ENCODE results near the gene PDGFA.

PDGFA gene

GRCh38 chr7:497346-497745, 22.3 kb downstream of the PDGFA start:
- TF ChIP-seq, protein P1, sequence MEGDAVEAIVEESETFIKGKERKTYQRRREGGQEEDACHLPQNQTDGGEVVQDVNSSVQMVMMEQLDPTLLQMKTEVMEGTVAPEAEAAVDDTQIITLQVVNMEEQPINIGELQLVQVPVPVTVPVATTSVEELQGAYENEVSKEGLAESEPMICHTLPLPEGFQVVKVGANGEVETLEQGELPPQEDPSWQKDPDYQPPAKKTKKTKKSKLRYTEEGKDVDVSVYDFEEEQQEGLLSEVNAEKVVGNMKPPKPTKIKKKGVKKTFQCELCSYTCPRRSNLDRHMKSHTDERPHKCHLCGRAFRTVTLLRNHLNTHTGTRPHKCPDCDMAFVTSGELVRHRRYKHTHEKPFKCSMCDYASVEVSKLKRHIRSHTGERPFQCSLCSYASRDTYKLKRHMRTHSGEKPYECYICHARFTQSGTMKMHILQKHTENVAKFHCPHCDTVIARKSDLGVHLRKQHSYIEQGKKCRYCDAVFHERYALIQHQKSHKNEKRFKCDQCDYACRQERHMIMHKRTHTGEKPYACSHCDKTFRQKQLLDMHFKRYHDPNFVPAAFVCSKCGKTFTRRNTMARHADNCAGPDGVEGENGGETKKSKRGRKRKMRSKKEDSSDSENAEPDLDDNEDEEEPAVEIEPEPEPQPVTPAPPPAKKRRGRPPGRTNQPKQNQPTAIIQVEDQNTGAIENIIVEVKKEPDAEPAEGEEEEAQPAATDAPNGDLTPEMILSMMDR (IDR thresholded peaks at IDR 0.05; ENCODE audit: control extremely low read depth, extremely low read depth, low read depth, missing control alignments) = no peak
- ChIA-PET POLR2A (no interaction called here), CTCF (no interaction called here)
- DNase-seq (ENCODE audit: extremely low spot score) = no peak

- ChIA-PET CTCF (no interaction called here), POLR2A (no interaction called here)
- TF ChIP-seq, protein P1 (IDR thresholded peaks at IDR 0.05; ENCODE audit: control extremely low read depth, extremely low read depth, low read depth, missing control alignments) = no peak
- no peak for DNase-seq (ENCODE audit: extremely low spot score)
Observed at GRCh38 chr7:496528-497295, 22.9 kb downstream of the PDGFA start.

DNA sequence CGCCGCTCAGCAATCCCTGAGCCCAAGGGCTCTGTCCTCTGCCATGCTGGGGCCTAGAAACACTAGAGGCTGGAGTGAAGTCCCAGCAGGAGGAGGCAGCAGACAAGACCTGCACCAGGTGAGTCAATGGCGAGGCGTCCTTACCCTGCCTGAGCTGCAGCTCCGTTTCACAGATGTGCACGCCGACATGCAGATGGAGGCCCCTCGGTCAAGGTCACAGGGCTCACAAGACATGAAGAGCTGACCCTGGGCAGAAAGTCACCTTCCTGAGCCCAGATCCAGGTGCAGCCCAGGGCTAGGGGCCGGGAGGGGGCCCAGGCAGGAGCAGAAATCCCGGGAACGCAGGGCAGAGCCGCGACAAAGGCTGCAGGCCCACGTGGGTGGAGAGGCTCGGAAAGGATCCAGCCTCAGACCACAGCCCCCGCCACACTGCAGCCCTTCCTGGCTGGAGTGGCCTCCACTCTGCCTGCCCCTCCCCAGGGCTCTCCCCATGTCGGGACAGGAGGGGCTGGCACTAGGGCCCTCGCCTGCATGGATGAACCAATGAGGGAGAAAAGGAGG, 23.8 kb downstream of the PDGFA start:
- TF ChIP-seq, protein P1 (IDR thresholded peaks at IDR 0.05; ENCODE audit: control extremely low read depth, extremely low read depth, low read depth, missing control alignments) = no peak
- POLR2A ChIA-PET = no interaction called here
- CTCF ChIA-PET = no interaction called here
- no peak for DNase-seq (ENCODE audit: extremely low spot score)

GRCh38 chr7:495326-495725, 24.3 kb downstream of the PDGFA start:
- ChIA-PET POLR2A (no interaction called here), CTCF (no interaction called here)
- no peak for DNase-seq (ENCODE audit: extremely low spot score)
- TF ChIP-seq, protein P1 (IDR thresholded peaks at IDR 0.05; ENCODE audit: control extremely low read depth, extremely low read depth, low read depth, missing control alignments) = no peak

GRCh38 chr7:494906-495305, 24.7 kb downstream of the PDGFA start:
- no peak for DNase-seq (ENCODE audit: extremely low spot score)
- ChIA-PET CTCF (no interaction called here), POLR2A (no interaction called here)
- TF ChIP-seq, protein P1 (IDR thresholded peaks at IDR 0.05; ENCODE audit: control extremely low read depth, extremely low read depth, low read depth, missing control alignments) = no peak

GRCh38 chr7:494259-494687, 25.4 kb downstream of the PDGFA start:
- TF ChIP-seq, protein P1 (IDR thresholded peaks at IDR 0.05; ENCODE audit: control extremely low read depth, extremely low read depth, low read depth, missing control alignments) = no peak
- ChIA-PET CTCF (no interaction called here), POLR2A (no interaction called here)
- peak; percentile 84 for DNase-seq (ENCODE audit: extremely low spot score)

Measured in GM10248 (cell line).